Measurements from ENCODE around the gene ABLIM1. TPM values are rescaled to one million over a fixed set of nuclear protein-coding genes. Genes with fewer than 3 reads are reported as not detected.

ABLIM1 gene
- total RNA-seq, 4 donors from 2014 or later: 41.2 to 128 (median 97.3) TPM

GRCh38 chr10:114437473-114438292, 220.4 kb downstream of the ABLIM1 start:
- H3K36me3 ChIP-seq: no peaks in the 10 kb centered on the region
- intact Hi-C loops (cut with DNase I; ENCODE audit: low total_unique reads): loop anchor here (10.0 kb wide), 1 partner anchor 133 kb away; no protein-coding TSS in a partner anchor
- H3K4me3 ChIP-seq: no peak overlapping the region
- DNase-seq: no peak
- no peaks in the 10 kb centered on the region for H3K4me1 ChIP-seq
- H3K27ac ChIP-seq: no peak overlapping the region
- no peaks in the 10 kb centered on the region for H3K27me3 ChIP-seq
- H3K9me3 ChIP-seq: no peaks in the 10 kb centered on the region
- TF ChIP-seq POLR2A (IDR thresholded peaks at IDR 0.05) (no peak), CTCF (IDR thresholded peaks at IDR 0.05) (peak; percentile 21 to 49 (median 43))

GRCh38 chr10:114436941-114437340, 221.1 kb downstream of the ABLIM1 start:
- intact Hi-C loops (cut with DNase I; ENCODE audit: low total_unique reads): loop anchor here (10.0 kb wide), 1 partner anchor 132 kb away; no protein-coding TSS in a partner anchor
- Histone ChIP-seq H3K27ac (no peak overlapping the region), H3K27me3 (no peaks in the 10 kb centered on the region), H3K4me3 (no peak overlapping the region), H3K4me1 (no peaks in the 10 kb centered on the region), H3K9me3 (no peaks in the 10 kb centered on the region), H3K36me3 (no peaks in the 10 kb centered on the region)
- TF ChIP-seq POLR2A (IDR thresholded peaks at IDR 0.05) (no peak), CTCF (IDR thresholded peaks at IDR 0.05) (no peak)
- no peak for DNase-seq

- TF ChIP-seq POLR2A (IDR thresholded peaks at IDR 0.05) (no peak), CTCF (IDR thresholded peaks at IDR 0.05) (no peak)
- Histone ChIP-seq H3K9me3 (no peaks in the 10 kb centered on the region), H3K27me3 (no peaks in the 10 kb centered on the region), H3K4me1 (no peaks in the 10 kb centered on the region), H3K4me3 (no peak overlapping the region), H3K27ac (no peak overlapping the region), H3K36me3 (no peaks in the 10 kb centered on the region)
- DNase-seq: no peak
- intact Hi-C loops (cut with DNase I; ENCODE audit: low total_unique reads): loop anchor here (10.0 kb wide), 1 partner anchor 128 kb away; no protein-coding TSS in a partner anchor
These were observed 225.4 kb downstream of the ABLIM1 start for GRCh38 chr10:114432566-114433093.

GRCh38 chr10:114431414-114432135, 226.5 kb downstream of the ABLIM1 start:
- intact Hi-C loops (cut with DNase I; ENCODE audit: low total_unique reads): loop anchor here (10.0 kb wide), 1 partner anchor 127 kb away; no protein-coding TSS in a partner anchor
- no peak overlapping the region for H3K4me3 ChIP-seq
- H3K36me3 ChIP-seq: no peaks in the 10 kb centered on the region
- TF ChIP-seq POLR2A (IDR thresholded peaks at IDR 0.05) (no peak), CTCF (IDR thresholded peaks at IDR 0.05) (no peak)
- DNase-seq: no peak
- H3K27me3 ChIP-seq: no peaks in the 10 kb centered on the region
- H3K9me3 ChIP-seq: no peaks in the 10 kb centered on the region
- H3K27ac ChIP-seq: no peak overlapping the region
- no peaks in the 10 kb centered on the region for H3K4me1 ChIP-seq
